Naive thymus-derived CD8-positive, alpha-beta T cell (primary cell): ENCODE results near the gene FZD8. TPM values are rescaled to one million over a fixed set of nuclear protein-coding genes. Genes with fewer than 3 reads are reported as not detected.

Experiments
- ATAC-seq, 2 donors: fragments of 150-1000 bp; cut with Tn5 transposase in 1 of 2; sonication (Bioruptor Pico), chemical (Tn5 transposase) in 1 of 2; 1 replicate in 1 of 2; 2 replicates in 1 of 2; pipeline ENCODE4 v1.10.0; 2021; ENCODE audit warnings: mild to moderate bottlenecking in 2 of 2, moderate library complexity in 2 of 2
- POLR2A ChIA-PET: fragments of 350-600 bp; sonication (Branson Sonifier 250); formaldehyde crosslinking; loops from one replicate; lab custom pipeline; 2021; ENCODE audit warnings: antibody characterized with exemption; lab: Charles Lee
- DNase-seq, 10 donors: peaks; one replicate each; pipeline versions ENCODE4 v3.0.0 to v3.0.0-alpha.2; 2020 to 2022
- H3K27ac Mint-ChIP-seq, 10 donors: one replicate each; pipeline ENCODE4 v1.8.0; 2020 to 2022; ENCODE audit warnings: mild to moderate bottlenecking in 10 of 10, mixed read lengths in 10 of 10, moderate library complexity in 4 of 10, inconsistent platforms in 1 of 10
- H3K27me3 Mint-ChIP-seq, 5 donors: one replicate each; pipeline ENCODE4 v1.8.0; 2021 to 2022; ENCODE audit warnings: mixed read lengths in 5 of 5
- H3K36me3 Mint-ChIP-seq, 3 donors: one replicate each; pipeline ENCODE4 v1.8.0; 2020 to 2022; ENCODE audit warnings: mixed read lengths in 3 of 3, mild to moderate bottlenecking in 2 of 3, inconsistent platforms in 1 of 3
- H3K4me1 Mint-ChIP-seq, 4 donors: one replicate each; pipeline ENCODE4 v1.8.0; 2021 to 2022; ENCODE audit warnings: mixed read lengths in 4 of 4
- H3K4me3 Mint-ChIP-seq, 10 donors: one replicate each; pipeline ENCODE4 v1.8.0; 2020 to 2022; ENCODE audit warnings: mild to moderate bottlenecking in 10 of 10, mixed read lengths in 10 of 10, moderate library complexity in 6 of 10, inconsistent platforms in 1 of 10
- H3K9me3 Mint-ChIP-seq, 9 donors: one replicate each; pipeline ENCODE4 v1.8.0; 2020 to 2022; ENCODE audit warnings: mixed read lengths in 9 of 9, mild to moderate bottlenecking in 3 of 9, inconsistent platforms in 1 of 9, moderate library complexity in 1 of 9
- polyA plus RNA-seq, 3 donors: library from polyadenylated mRNA; unstranded; fragments of 300-500 nt; fragmentation: Illumina TruSeq; gene quantifications; one replicate each; pipeline ENCODE4 v1.2.3, GENCODE V29; 2021
- total RNA-seq, 8 experiments: library from RNA in 2 of 8; stranded (reverse) in 2 of 8; gene quantifications; one replicate each; pipeline ENCODE4 v1.2.3 and lab custom pipeline; 2021 to 2026

Gene FZD8
- total and polyA plus RNA-seq, 5 experiments from 2014 or later: 0.03 to 0.63 (median 0.60) TPM; not detected in 2

- POLR2A ChIA-PET: no interaction called here
- H3K4me1 Mint-ChIP-seq: no peaks in the 10 kb centered on the region
- ATAC-seq (no peak), DNase-seq (no peak)
- H3K4me3 Mint-ChIP-seq: no peak overlapping the region
- peak overlapping the region in 1 of 10 donors; percentile 84 for H3K27ac Mint-ChIP-seq
- H3K27me3 Mint-ChIP-seq: peaks cover 14 to 63% (median 33%) of the 10 kb centered on the region in 5 donors
- H3K36me3 Mint-ChIP-seq: peaks cover 0 to 6% (median 5%) of the 10 kb centered on the region in 3 donors
- peaks cover 0 to 7% (median 3%) of the 10 kb centered on the region in 9 donors for H3K9me3 Mint-ChIP-seq
Observed at GRCh38 chr10:35613597-35614226, 28.4 kb downstream of the FZD8 start.

GRCh38 chr10:35613107-35613440 is 29.0 kb downstream of the FZD8 start:
- Mint-ChIP-seq H3K4me3 (no peak overlapping the region), H3K9me3 (peaks cover 0 to 7% (median 3%) of the 10 kb centered on the region in 9 donors), H3K27me3 (peaks cover 13 to 63% (median 33%) of the 10 kb centered on the region in 5 donors), H3K27ac (no peak overlapping the region), H3K4me1 (no peaks in the 10 kb centered on the region), H3K36me3 (peaks cover 0 to 5% (median 4%) of the 10 kb centered on the region in 3 donors)
- POLR2A ChIA-PET: no interaction called here
- no peak for ATAC-seq
- DNase-seq: no peak

- POLR2A ChIA-PET: no interaction called here
- Mint-ChIP-seq H3K27me3 (peaks cover 13 to 66% (median 33%) of the 10 kb centered on the region in 5 donors), H3K36me3 (peaks cover 0 to 5% (median 4%) of the 10 kb centered on the region in 3 donors), H3K27ac (no peak overlapping the region), H3K9me3 (peaks cover 0 to 7% (median 3%) of the 10 kb centered on the region in 9 donors), H3K4me1 (peaks cover 0 to 2% (median under 1%) of the 10 kb centered on the region in 4 donors), H3K4me3 (no peak overlapping the region)
- ATAC-seq: no peak
- DNase-seq: no peak
Observed at GRCh38 chr10:35612385-35613106, 29.6 kb downstream of the FZD8 start.

GRCh38 chr10:35611750-35612149 is 30.3 kb downstream of the FZD8 start:
- POLR2A ChIA-PET: no interaction called here
- H3K27ac Mint-ChIP-seq: peak overlapping the region in 2 of 10 donors; percentile 6 to 69
- peaks cover 15 to 73% (median 39%) of the 10 kb centered on the region in 5 donors for H3K27me3 Mint-ChIP-seq
- ATAC-seq (no peak), DNase-seq (no peak)
- H3K4me1 Mint-ChIP-seq: peaks cover 2 to 7% (median 6%) of the 10 kb centered on the region in 4 donors
- H3K4me3 Mint-ChIP-seq: no peak overlapping the region
- peaks cover 0 to 5% (median 4%) of the 10 kb centered on the region in 3 donors for H3K36me3 Mint-ChIP-seq
- peaks cover 0 to 7% (median 3%) of the 10 kb centered on the region in 9 donors for H3K9me3 Mint-ChIP-seq

- Mint-ChIP-seq H3K4me3 (peak overlapping the region in 3 of 10 donors; percentile 56 to 78 (median 73)), H3K27ac (no peak overlapping the region), H3K9me3 (peaks cover 0 to 8% (median 3%) of the 10 kb centered on the region in 9 donors), H3K4me1 (peaks cover 2 to 7% (median 6%) of the 10 kb centered on the region in 4 donors), H3K27me3 (peaks cover 15 to 67% (median 55%) of the 10 kb centered on the region in 5 donors), H3K36me3 (peaks cover 0 to 5% (median 4%) of the 10 kb centered on the region in 3 donors)
- ATAC-seq (no peak), DNase-seq (no peak)
- POLR2A ChIA-PET: no interaction called here
Observed at GRCh38 chr10:35608328-35608672, 33.8 kb downstream of the FZD8 start.

GRCh38 chr10:35607475-35608327 is 34.4 kb downstream of the FZD8 start:
- ATAC-seq (peak; percentile 42 to 64), DNase-seq (peak in 3 of 10 donors; percentile 2 to 23 (median 8))
- Mint-ChIP-seq H3K9me3 (peaks cover 0 to 11% (median 3%) of the 10 kb centered on the region in 9 donors), H3K27me3 (peaks cover 15 to 73% (median 60%) of the 10 kb centered on the region in 5 donors), H3K4me1 (peaks cover 2 to 7% (median 6%) of the 10 kb centered on the region in 4 donors), H3K27ac (peak overlapping the region in 3 of 10 donors; percentile 0 to 80 (median 46)), H3K36me3 (peaks cover 0 to 5% (median 4%) of the 10 kb centered on the region in 3 donors), H3K4me3 (peak overlapping the region; percentile 54 to 85 (median 78))
- POLR2A ChIA-PET: no interaction called here

GRCh38 chr10:35606430-35606829 is 35.7 kb downstream of the FZD8 start:
- no peak for DNase-seq
- Mint-ChIP-seq H3K9me3 (peaks cover 0 to 11% (median 3%) of the 10 kb centered on the region in 9 donors), H3K27ac (no peak overlapping the region), H3K4me1 (peaks cover 2 to 7% (median 6%) of the 10 kb centered on the region in 4 donors), H3K36me3 (peaks cover 0 to 7% (median 4%) of the 10 kb centered on the region in 3 donors), H3K4me3 (no peak overlapping the region), H3K27me3 (peaks cover 15 to 68% (median 58%) of the 10 kb centered on the region in 5 donors)
- ATAC-seq: no peak
- POLR2A ChIA-PET: no interaction called here

- POLR2A ChIA-PET: no interaction called here
- H3K27me3 Mint-ChIP-seq: peaks cover 20 to 69% (median 55%) of the 10 kb centered on the region in 5 donors
- H3K4me1 Mint-ChIP-seq: peaks cover 2 to 7% (median 6%) of the 10 kb centered on the region in 4 donors
Observed at GRCh38 chr10:35605191-35605590, 36.9 kb downstream of the FZD8 start, which contains the start of gene GJD4. GJD4 (plus strand) TSS chr10:35605341; CDS start chr10:35605568, 227 bp downstream.

GRCh38 chr10:35600193-35600592 is 41.9 kb downstream of the FZD8 start:
- no peaks in the 10 kb centered on the region for H3K4me1 Mint-ChIP-seq
- DNase-seq: no peak
- ATAC-seq: no peak
- H3K27ac Mint-ChIP-seq: no peak overlapping the region
- H3K36me3 Mint-ChIP-seq: peaks cover 0 to 18% (median 3%) of the 10 kb centered on the region in 3 donors
- peaks cover 0 to 20% (median 0%) of the 10 kb centered on the region in 9 donors for H3K9me3 Mint-ChIP-seq
- H3K4me3 Mint-ChIP-seq: no peak overlapping the region
- peaks cover 18 to 73% (median 37%) of the 10 kb centered on the region in 5 donors for H3K27me3 Mint-ChIP-seq
- POLR2A ChIA-PET: no interaction called here

More at GRCh38 chr10:35605191-35605590, 36.9 kb downstream of the FZD8 start, which contains the start of gene GJD4:
- Mint-ChIP-seq H3K4me3 (no peak within 1 kb of the TSS), H3K27ac (no peak within 1 kb of the TSS), H3K36me3 (peaks cover 0 to 19% (median 7%) of the 10 kb centered on the region in 3 donors), H3K9me3 (peaks cover 0 to 24% (median 3%) of the 10 kb centered on the region in 9 donors)
- no peak for ATAC-seq
- DNase-seq: no peak

GRCh38 chr10:35598379-35598778 is 43.7 kb downstream of the FZD8 start:
- no peak for DNase-seq
- POLR2A ChIA-PET: no interaction called here
- no peak overlapping the region for H3K27ac Mint-ChIP-seq
- H3K36me3 Mint-ChIP-seq: peaks cover 0 to 18% (median 3%) of the 10 kb centered on the region in 3 donors
- peaks cover 0 to 19% (median 0%) of the 10 kb centered on the region in 9 donors for H3K9me3 Mint-ChIP-seq
- no peaks in the 10 kb centered on the region for H3K4me1 Mint-ChIP-seq
- peaks cover 15 to 55% (median 38%) of the 10 kb centered on the region in 5 donors for H3K27me3 Mint-ChIP-seq
- ATAC-seq: no peak
- no peak overlapping the region for H3K4me3 Mint-ChIP-seq

- DNase-seq (no peak), ATAC-seq (no peak)
- POLR2A ChIA-PET: no interaction called here
- Mint-ChIP-seq H3K27ac (no peak overlapping the region), H3K4me1 (no peaks in the 10 kb centered on the region), H3K4me3 (no peak overlapping the region), H3K9me3 (peaks cover 0 to 31% (median 15%) of the 10 kb centered on the region in 9 donors), H3K27me3 (peaks cover 14 to 37% (median 27%) of the 10 kb centered on the region in 5 donors), H3K36me3 (peaks cover 0 to 23% (median 0%) of the 10 kb centered on the region in 3 donors)
Observed at GRCh38 chr10:35595106-35595505, 47.0 kb downstream of the FZD8 start.
